HG02642 (cell line): ENCODE results near the gene MYLK.

Source experiments
- ATAC-seq: cut with Tn5 transposase; IDR thresholded peaks from one replicate; pipeline ENCODE4 v1.9.1; 2021; ENCODE audit warnings: mild to moderate bottlenecking; ENCODE audit not compliant: unreplicated experiment, poor library complexity

MYLK gene

GRCh38 chr3:123799544-123800361 lies 84.4 kb downstream of the MYLK start:
- no peak for ATAC-seq

GRCh38 chr3:123798550-123798949 lies 85.6 kb downstream of the MYLK start:
- no peak for ATAC-seq

- ATAC-seq, result no peak
Observed at GRCh38 chr3:123795471-123796251, 88.5 kb downstream of the MYLK start.

GRCh38 chr3:123793425-123793824 lies 90.7 kb downstream of the MYLK start:
- no peak for ATAC-seq

- no peak for ATAC-seq
Observed at GRCh38 chr3:123792473-123793201, 91.5 kb downstream of the MYLK start.

- ATAC-seq, result no peak
Observed at GRCh38 chr3:123791898-123792297, 92.2 kb downstream of the MYLK start.

- ATAC-seq, result no peak
Observed at GRCh38 chr3:123791417-123791816, 92.7 kb downstream of the MYLK start.

- ATAC-seq, result no peak
Observed at GRCh38 chr3:123791073-123791370, 93.1 kb downstream of the MYLK start.

GRCh38 chr3:123790254-123791072 lies 93.7 kb downstream of the MYLK start:
- ATAC-seq, result no peak

GRCh38 chr3:123789760-123790159 lies 94.4 kb downstream of the MYLK start:
- no peak for ATAC-seq

- ATAC-seq, result no peak
Observed at GRCh38 chr3:123789160-123789559, 95.0 kb downstream of the MYLK start.

- ATAC-seq, result no peak
Observed at GRCh38 chr3:123788710-123789109, 95.4 kb downstream of the MYLK start.

GRCh38 chr3:123787133-123787532 lies 97.0 kb downstream of the MYLK start:
- no peak for ATAC-seq

GRCh38 chr3:123785602-123786001 lies 98.5 kb downstream of the MYLK start:
- no peak for ATAC-seq

GRCh38 chr3:123783811-123784210 lies 100.3 kb downstream of the MYLK start:
- no peak for ATAC-seq

GRCh38 chr3:123783050-123783689 lies 101.0 kb downstream of the MYLK start:
- ATAC-seq, result no peak

GRCh38 chr3:123782488-123782887 lies 101.6 kb downstream of the MYLK start:
- no peak for ATAC-seq

GRCh38 chr3:123781571-123782275 lies 102.4 kb downstream of the MYLK start:
- ATAC-seq, result no peak

- no peak for ATAC-seq
Observed at GRCh38 chr3:123781138-123781537, 103.0 kb downstream of the MYLK start.
